SK-N-SH (cell line): ENCODE results near the gene FADD.

Experiments
- EZH2phosphoT487 ChIP-seq: fragments of 200-600 bp; sonication (generic); IDR thresholded peaks from 2 replicates; pipeline ENCODE4 v1.6.1; 2017; ENCODE audit warnings: low read depth, mixed run types, mild to moderate bottlenecking, antibody characterized with exemption, moderate library complexity, borderline replicate concordance
- MXI1 ChIP-seq: IDR thresholded peaks from 2 replicates; pipeline ENCODE4 v1.6.1; 2012; ENCODE audit warnings: mild to moderate bottlenecking, low read depth, low read length, improper control_type of control experiment
- NFIC ChIP-seq: IDR thresholded peaks from 2 replicates; pipeline ENCODE4 v1.4.0; 2012; ENCODE audit warnings: borderline replicate concordance
- NRF1 ChIP-seq: IDR thresholded peaks from 2 replicates; pipeline ENCODE4 v1.6.1; 2012; ENCODE audit warnings: low read depth, mild to moderate bottlenecking, low read length
- POLR2AphosphoS5 ChIP-seq: IDR thresholded peaks from 2 replicates; pipeline ENCODE4 v1.6.1; 2012; ENCODE audit warnings: low read depth, low read length
- RCOR1 ChIP-seq: fragments of 150-350 bp; IDR thresholded peaks from 2 replicates; pipeline ENCODE4 v1.6.1; 2017; ENCODE audit warnings: antibody characterized with exemption, low read length
- SIN3A ChIP-seq: IDR thresholded peaks from 2 replicates; pipeline ENCODE4 v1.6.1; 2012; ENCODE audit warnings: low read depth, mild to moderate bottlenecking, low read length, moderate library complexity, borderline replicate concordance
- SMC3 ChIP-seq: IDR thresholded peaks from 2 replicates; pipeline ENCODE4 v1.6.1; 2012; ENCODE audit warnings: low read depth, low read length, improper control_type of control experiment
- YY1 ChIP-seq: IDR thresholded peaks from 2 replicates; pipeline ENCODE4 v1.4.0; 2012; ENCODE audit warnings: low read depth, mild to moderate bottlenecking
- TF ChIP-seq, protein P1 (sequence below): fragments of 200-600 bp; sonication (generic); IDR thresholded peaks from 2 replicates; pipeline ENCODE4 v1.6.1; 2017; ENCODE audit warnings: antibody characterized with exemption, mild to moderate bottlenecking, moderate library complexity
- TF ChIP-seq, protein P2 (sequence below): IDR thresholded peaks from 2 replicates; pipeline ENCODE4 v1.6.1; 2012; ENCODE audit warnings: mild to moderate bottlenecking, low read depth, low read length, moderate library complexity
- TF ChIP-seq, protein P3 (sequence below): fragments of 150-350 bp; IDR thresholded peaks from 2 replicates; pipeline ENCODE4 v1.6.1; 2017; ENCODE audit warnings: antibody characterized with exemption, low read length, low read depth, borderline replicate concordance

DNA sequence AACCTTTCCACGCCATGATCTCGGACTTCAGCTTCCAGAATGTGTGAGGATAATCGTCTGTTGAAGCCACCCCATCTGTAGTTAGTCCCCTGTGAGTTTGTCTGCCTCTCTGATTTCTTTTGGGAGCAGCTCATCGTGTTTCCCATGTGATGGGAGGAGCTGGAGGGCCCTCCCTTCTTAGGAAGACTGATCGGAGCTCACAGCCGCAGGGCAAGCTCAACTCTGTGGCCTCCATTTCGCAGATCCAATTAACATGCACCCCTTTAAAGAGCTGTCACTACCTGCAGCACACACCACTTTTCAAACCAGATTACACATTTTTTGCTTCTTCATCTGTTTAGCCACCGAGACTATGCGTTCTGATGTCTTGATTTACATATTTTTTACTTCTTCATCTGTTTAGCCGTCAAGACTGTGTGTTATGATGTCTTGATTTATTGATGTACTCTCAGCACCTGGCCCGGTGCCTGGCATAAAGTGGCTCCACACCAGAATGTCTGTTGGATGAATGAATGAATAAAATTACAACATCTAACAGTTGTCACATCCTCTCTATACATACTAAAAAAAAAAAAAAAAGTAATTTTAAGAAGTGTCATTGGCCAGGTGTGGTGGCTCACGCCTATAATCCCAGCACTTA, 52.5 kb downstream of the FADD start:
- TF ChIP-seq MXI1 (no peak), NRF1 (no peak), EZH2phosphoT487 (no peak), POLR2AphosphoS5 (no peak), RCOR1 (no peak), SIN3A (no peak), YY1 (no peak), NFIC (no peak), SMC3 (no peak)
- TF ChIP-seq, protein P1, sequence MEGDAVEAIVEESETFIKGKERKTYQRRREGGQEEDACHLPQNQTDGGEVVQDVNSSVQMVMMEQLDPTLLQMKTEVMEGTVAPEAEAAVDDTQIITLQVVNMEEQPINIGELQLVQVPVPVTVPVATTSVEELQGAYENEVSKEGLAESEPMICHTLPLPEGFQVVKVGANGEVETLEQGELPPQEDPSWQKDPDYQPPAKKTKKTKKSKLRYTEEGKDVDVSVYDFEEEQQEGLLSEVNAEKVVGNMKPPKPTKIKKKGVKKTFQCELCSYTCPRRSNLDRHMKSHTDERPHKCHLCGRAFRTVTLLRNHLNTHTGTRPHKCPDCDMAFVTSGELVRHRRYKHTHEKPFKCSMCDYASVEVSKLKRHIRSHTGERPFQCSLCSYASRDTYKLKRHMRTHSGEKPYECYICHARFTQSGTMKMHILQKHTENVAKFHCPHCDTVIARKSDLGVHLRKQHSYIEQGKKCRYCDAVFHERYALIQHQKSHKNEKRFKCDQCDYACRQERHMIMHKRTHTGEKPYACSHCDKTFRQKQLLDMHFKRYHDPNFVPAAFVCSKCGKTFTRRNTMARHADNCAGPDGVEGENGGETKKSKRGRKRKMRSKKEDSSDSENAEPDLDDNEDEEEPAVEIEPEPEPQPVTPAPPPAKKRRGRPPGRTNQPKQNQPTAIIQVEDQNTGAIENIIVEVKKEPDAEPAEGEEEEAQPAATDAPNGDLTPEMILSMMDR, result no peak
- TF ChIP-seq, protein P2, sequence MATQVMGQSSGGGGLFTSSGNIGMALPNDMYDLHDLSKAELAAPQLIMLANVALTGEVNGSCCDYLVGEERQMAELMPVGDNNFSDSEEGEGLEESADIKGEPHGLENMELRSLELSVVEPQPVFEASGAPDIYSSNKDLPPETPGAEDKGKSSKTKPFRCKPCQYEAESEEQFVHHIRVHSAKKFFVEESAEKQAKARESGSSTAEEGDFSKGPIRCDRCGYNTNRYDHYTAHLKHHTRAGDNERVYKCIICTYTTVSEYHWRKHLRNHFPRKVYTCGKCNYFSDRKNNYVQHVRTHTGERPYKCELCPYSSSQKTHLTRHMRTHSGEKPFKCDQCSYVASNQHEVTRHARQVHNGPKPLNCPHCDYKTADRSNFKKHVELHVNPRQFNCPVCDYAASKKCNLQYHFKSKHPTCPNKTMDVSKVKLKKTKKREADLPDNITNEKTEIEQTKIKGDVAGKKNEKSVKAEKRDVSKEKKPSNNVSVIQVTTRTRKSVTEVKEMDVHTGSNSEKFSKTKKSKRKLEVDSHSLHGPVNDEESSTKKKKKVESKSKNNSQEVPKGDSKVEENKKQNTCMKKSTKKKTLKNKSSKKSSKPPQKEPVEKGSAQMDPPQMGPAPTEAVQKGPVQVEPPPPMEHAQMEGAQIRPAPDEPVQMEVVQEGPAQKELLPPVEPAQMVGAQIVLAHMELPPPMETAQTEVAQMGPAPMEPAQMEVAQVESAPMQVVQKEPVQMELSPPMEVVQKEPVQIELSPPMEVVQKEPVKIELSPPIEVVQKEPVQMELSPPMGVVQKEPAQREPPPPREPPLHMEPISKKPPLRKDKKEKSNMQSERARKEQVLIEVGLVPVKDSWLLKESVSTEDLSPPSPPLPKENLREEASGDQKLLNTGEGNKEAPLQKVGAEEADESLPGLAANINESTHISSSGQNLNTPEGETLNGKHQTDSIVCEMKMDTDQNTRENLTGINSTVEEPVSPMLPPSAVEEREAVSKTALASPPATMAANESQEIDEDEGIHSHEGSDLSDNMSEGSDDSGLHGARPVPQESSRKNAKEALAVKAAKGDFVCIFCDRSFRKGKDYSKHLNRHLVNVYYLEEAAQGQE, result no peak
- TF ChIP-seq, protein P3, sequence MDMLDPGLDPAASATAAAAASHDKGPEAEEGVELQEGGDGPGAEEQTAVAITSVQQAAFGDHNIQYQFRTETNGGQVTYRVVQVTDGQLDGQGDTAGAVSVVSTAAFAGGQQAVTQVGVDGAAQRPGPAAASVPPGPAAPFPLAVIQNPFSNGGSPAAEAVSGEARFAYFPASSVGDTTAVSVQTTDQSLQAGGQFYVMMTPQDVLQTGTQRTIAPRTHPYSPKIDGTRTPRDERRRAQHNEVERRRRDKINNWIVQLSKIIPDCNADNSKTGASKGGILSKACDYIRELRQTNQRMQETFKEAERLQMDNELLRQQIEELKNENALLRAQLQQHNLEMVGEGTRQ, result no peak
